ENCODE data around the gene FAM168A.

Gene FAM168A

GRCh38 chr11:73386016-73386415 lies 211.9 kb downstream of the FAM168A start:
- H3K4me3 ChIP-seq (ENCODE audit: low read depth, low read length): peak overlapping the region; percentile 26
- no peak for DNase-seq (ENCODE audit: low read depth)
- TF ChIP-seq CTCF (IDR thresholded peaks at IDR 0.05; ENCODE audit: low read depth, low read length, missing control alignments): no peak

GRCh38 chr11:73384872-73385689 lies 212.8 kb downstream of the FAM168A start:
- no peak for TF ChIP-seq CTCF (IDR thresholded peaks at IDR 0.05; ENCODE audit: low read depth, low read length, missing control alignments)
- DNase-seq (ENCODE audit: low read depth): peak; percentile 69
- peak overlapping the region; percentile 26 for H3K4me3 ChIP-seq (ENCODE audit: low read depth, low read length)

- H3K4me3 ChIP-seq (ENCODE audit: low read depth, low read length): peak overlapping the region; percentile 16; the same call in 1 of the 2 replicates
- no peak for TF ChIP-seq CTCF (IDR thresholded peaks at IDR 0.05; ENCODE audit: low read depth, low read length, missing control alignments)
- DNase-seq (ENCODE audit: low read depth): no peak
Measured at GRCh38 chr11:73384531-73384871, 213.4 kb downstream of the FAM168A start.

- no peak overlapping the region for H3K4me3 ChIP-seq (ENCODE audit: low read depth, low read length)
- no peak for TF ChIP-seq CTCF (IDR thresholded peaks at IDR 0.05; ENCODE audit: low read depth, low read length, missing control alignments)
- DNase-seq (ENCODE audit: low read depth): no peak
Measured at GRCh38 chr11:73384125-73384441, 213.8 kb downstream of the FAM168A start.

- H3K4me3 ChIP-seq (ENCODE audit: low read depth, low read length): peak overlapping the region; percentile 5; the same call in 1 of the 2 replicates
- peak; percentile 14 for TF ChIP-seq CTCF (IDR thresholded peaks at IDR 0.05; ENCODE audit: low read depth, low read length, missing control alignments)
- no peak for DNase-seq (ENCODE audit: low read depth)
Measured at GRCh38 chr11:73383249-73384124, 214.4 kb downstream of the FAM168A start.

- DNase-seq (ENCODE audit: low read depth): no peak
- H3K4me3 ChIP-seq (ENCODE audit: low read depth, low read length): peak overlapping the region; percentile 5; the same call in 1 of the 2 replicates
- TF ChIP-seq CTCF (IDR thresholded peaks at IDR 0.05; ENCODE audit: low read depth, low read length, missing control alignments): no peak
Measured at GRCh38 chr11:73382747-73383146, 215.2 kb downstream of the FAM168A start.

Measured in GM12864 (cell line).